ENCODE measurements around the gene MIA2. TPM values are rescaled to one million over a fixed set of nuclear protein-coding genes. Genes with fewer than 3 reads are reported as not detected.
"Not testable (repeated sequence)": the region's sequence is repeated elsewhere in the genome, so short reads cannot be mapped to it uniquely, and the experiment has no call there.

The MIA2 gene
- polyA plus RNA-seq, 3 donors: 63.0 to 82.0 (median 77.6) TPM

GRCh38 chr14:39262214-39262613 lies 28.5 kb downstream of the MIA2 start:
- DNase-seq (ENCODE audit: extremely low read depth in 1 of 11, low read depth in 9 of 11, low spot score in 4 of 11): not testable (repeated sequence)

GRCh38 chr14:39264057-39264456 lies 30.3 kb downstream of the MIA2 start:
- DNase-seq (ENCODE audit: extremely low read depth in 1 of 11, low read depth in 9 of 11, low spot score in 4 of 11): no peak

GRCh38 chr14:39264558-39264957 lies 30.8 kb downstream of the MIA2 start:
- no peak for DNase-seq (ENCODE audit: extremely low read depth in 1 of 11, low read depth in 9 of 11, low spot score in 4 of 11)

- peak in 3 of 11 donors; percentile 16 to 22 (median 17) for DNase-seq (ENCODE audit: extremely low read depth in 1 of 11, low read depth in 9 of 11, low spot score in 4 of 11)
Observed at GRCh38 chr14:39265033-39265432, 31.3 kb downstream of the MIA2 start.

GRCh38 chr14:39265806-39266524 lies 32.2 kb downstream of the MIA2 start:
- DNase-seq (ENCODE audit: extremely low read depth in 1 of 11, low read depth in 9 of 11, low spot score in 4 of 11): peak in 3 of 11 donors; percentile 14 to 55 (median 39)

GRCh38 chr14:39266525-39266870 lies 32.8 kb downstream of the MIA2 start:
- DNase-seq (ENCODE audit: extremely low read depth in 1 of 11, low read depth in 9 of 11, low spot score in 4 of 11): peak in 8 of 11 donors; percentile 45 to 68 (median 55)

- DNase-seq (ENCODE audit: extremely low read depth in 1 of 11, low read depth in 9 of 11, low spot score in 4 of 11): peak; percentile 69 to 84 (median 77)
Observed at GRCh38 chr14:39266871-39267607, 33.3 kb downstream of the MIA2 start.

GRCh38 chr14:39267608-39268005 lies 33.9 kb downstream of the MIA2 start:
- DNase-seq (ENCODE audit: extremely low read depth in 1 of 11, low read depth in 9 of 11, low spot score in 4 of 11): peak in 3 of 11 donors; percentile 15 to 39 (median 29)

GRCh38 chr14:39268393-39268792 lies 34.7 kb downstream of the MIA2 start:
- peak in 5 of 11 donors; percentile 12 to 18 (median 16) for DNase-seq (ENCODE audit: extremely low read depth in 1 of 11, low read depth in 9 of 11, low spot score in 4 of 11)

GRCh38 chr14:39272918-39273317 lies 39.2 kb downstream of the MIA2 start:
- DNase-seq (ENCODE audit: extremely low read depth in 1 of 11, low read depth in 9 of 11, low spot score in 4 of 11): no peak

- no peak for DNase-seq (ENCODE audit: extremely low read depth in 1 of 11, low read depth in 9 of 11, low spot score in 4 of 11)
Observed at GRCh38 chr14:39275395-39275794, 41.7 kb downstream of the MIA2 start.

GRCh38 chr14:39276005-39276404 lies 42.3 kb downstream of the MIA2 start:
- no peak for DNase-seq (ENCODE audit: extremely low read depth in 1 of 11, low read depth in 9 of 11, low spot score in 4 of 11)

GRCh38 chr14:39276579-39277114 lies 42.9 kb downstream of the MIA2 start:
- no peak for DNase-seq (ENCODE audit: extremely low read depth in 1 of 11, low read depth in 9 of 11, low spot score in 4 of 11)

GRCh38 chr14:39279515-39279914 lies 45.8 kb downstream of the MIA2 start:
- no peak for DNase-seq (ENCODE audit: extremely low read depth in 1 of 11, low read depth in 9 of 11, low spot score in 4 of 11)

- DNase-seq (ENCODE audit: extremely low read depth in 1 of 11, low read depth in 9 of 11, low spot score in 4 of 11): not testable (repeated sequence)
Observed at GRCh38 chr14:39280678-39281077, 47.0 kb downstream of the MIA2 start.

- no peak for DNase-seq (ENCODE audit: extremely low read depth in 1 of 11, low read depth in 9 of 11, low spot score in 4 of 11)
Observed at GRCh38 chr14:39289523-39289922, 55.8 kb downstream of the MIA2 start.

- no peak for DNase-seq (ENCODE audit: extremely low read depth in 1 of 11, low read depth in 9 of 11, low spot score in 4 of 11)
Observed at GRCh38 chr14:39291701-39292100, 58.0 kb downstream of the MIA2 start.

- no peak for DNase-seq (ENCODE audit: extremely low read depth in 1 of 11, low read depth in 9 of 11, low spot score in 4 of 11)
Observed at GRCh38 chr14:39293629-39294028, 59.9 kb downstream of the MIA2 start.

- not testable (repeated sequence) for DNase-seq (ENCODE audit: extremely low read depth in 1 of 11, low read depth in 9 of 11, low spot score in 4 of 11)
Observed at GRCh38 chr14:39300389-39300788, 66.7 kb downstream of the MIA2 start.

GRCh38 chr14:39302124-39302810 lies 68.6 kb downstream of the MIA2 start:
- DNase-seq (ENCODE audit: extremely low read depth in 1 of 11, low read depth in 9 of 11, low spot score in 4 of 11): no peak
